SK-N-SH treated with all-trans-retinoic acid at 6 μM for 48 hours (cell line): ENCODE results near the gene TMEM217.

Source experiments
- ATAC-seq: fragments of 200-7000 bp; cut with Tn5 transposase; 3 replicates; pipeline ENCODE4 v1.9.1; 2020; ENCODE audit warnings: mild to moderate bottlenecking, moderate library complexity
- ARNTL ChIP-seq: fragments of 450-650 bp; formaldehyde crosslinking; IDR thresholded peaks from 2 replicates; pipeline ENCODE4 v1.5.0; 2020; ENCODE audit warnings: low read depth, mild to moderate bottlenecking, moderate library complexity, borderline replicate concordance
- BACH2 ChIP-seq: fragments of 250-450 bp; sonication (Bioruptor Pico); IDR thresholded peaks from 2 replicates; pipeline ENCODE4 v1.9.0; 2021; ENCODE audit warnings: mild to moderate bottlenecking, borderline replicate concordance
- CSDC2 ChIP-seq: fragments of 250-450 bp; sonication (Bioruptor Pico); IDR thresholded peaks from 2 replicates; pipeline ENCODE4 v1.5.0; 2020; ENCODE audit warnings: mild to moderate bottlenecking, moderate library complexity
- CSRNP3 ChIP-seq: fragments of 250-450 bp; sonication (Bioruptor Pico); IDR thresholded peaks from 2 replicates; pipeline ENCODE4 v1.5.1; 2021; ENCODE audit warnings: mild to moderate bottlenecking, moderate library complexity
- ESRRG ChIP-seq: fragments of 250-450 bp; sonication (Bioruptor Pico); IDR thresholded peaks from 2 replicates; pipeline ENCODE4 v1.6.1; 2021; ENCODE audit warnings: mild to moderate bottlenecking
- GLIS3 ChIP-seq: fragments of 250-450 bp; sonication (Bioruptor Pico); IDR thresholded peaks from 2 replicates; pipeline ENCODE4 v1.5.0; 2020; ENCODE audit warnings: mild to moderate bottlenecking, moderate library complexity
- ISL1 ChIP-seq: fragments of 250-450 bp; sonication (Bioruptor Pico); IDR thresholded peaks from 2 replicates; pipeline ENCODE4 v2.1.2; 2022; ENCODE audit warnings: mild to moderate bottlenecking, moderate library complexity
- OSR1 ChIP-seq: fragments of 250-450 bp; sonication (Bioruptor Pico); IDR thresholded peaks from 2 replicates; pipeline ENCODE4 v1.8.0; 2022; ENCODE audit warnings: moderate library complexity, mild to moderate bottlenecking, inconsistent platforms
- PATZ1 ChIP-seq: fragments of 250-450 bp; sonication (Bioruptor Pico); IDR thresholded peaks from 2 replicates; pipeline ENCODE4 v1.8.0; 2020; ENCODE audit warnings: mild to moderate bottlenecking, moderate library complexity, borderline replicate concordance
- POU6F1 ChIP-seq: fragments of 250-450 bp; sonication (Bioruptor Pico); IDR thresholded peaks from 2 replicates; pipeline ENCODE4 v1.8.0; 2021; ENCODE audit warnings: low read depth, mild to moderate bottlenecking, moderate library complexity, borderline replicate concordance
- PPARA ChIP-seq: fragments of 250-450 bp; sonication (Bioruptor Pico); IDR thresholded peaks from 2 replicates; pipeline ENCODE4 v1.5.0; 2020; ENCODE audit warnings: mild to moderate bottlenecking, borderline replicate concordance
- RARB ChIP-seq: fragments of 250-450 bp; sonication (Bioruptor Pico); IDR thresholded peaks from 2 replicates; pipeline ENCODE4 v1.8.0; 2021; ENCODE audit warnings: mild to moderate bottlenecking, moderate library complexity
- SNAI2 ChIP-seq: fragments of 250-450 bp; sonication (Bioruptor Pico); IDR thresholded peaks from 2 replicates; pipeline ENCODE4 v1.5.0; 2020; ENCODE audit warnings: mild to moderate bottlenecking, moderate library complexity
- TCF4 ChIP-seq: fragments of 250-450 bp; sonication (Bioruptor Pico); IDR thresholded peaks from 2 replicates; pipeline ENCODE4 v1.8.0; 2021; ENCODE audit warnings: mild to moderate bottlenecking, moderate library complexity, borderline replicate concordance
- TOX ChIP-seq: fragments of 250-450 bp; sonication (Bioruptor Pico); IDR thresholded peaks from 2 replicates; pipeline ENCODE4 v1.8.0; 2021; ENCODE audit warnings: mild to moderate bottlenecking, moderate library complexity, borderline replicate concordance
- TSHZ2 ChIP-seq: fragments of 250-450 bp; sonication (Bioruptor Pico); IDR thresholded peaks from 2 replicates; pipeline ENCODE4 v1.5.0; 2020; ENCODE audit warnings: mild to moderate bottlenecking, moderate library complexity
- ZC3H10 ChIP-seq: fragments of 250-450 bp; sonication (Bioruptor Pico); IDR thresholded peaks from 2 replicates; pipeline ENCODE4 v1.5.1; 2021; ENCODE audit warnings: mild to moderate bottlenecking, moderate library complexity
- ZFP30 ChIP-seq: fragments of 450-650 bp; formaldehyde crosslinking; IDR thresholded peaks from 2 replicates; pipeline ENCODE4 v1.5.0; 2022; ENCODE audit warnings: mild to moderate bottlenecking, moderate library complexity
- ZNF565 ChIP-seq: fragments of 450-650 bp; formaldehyde crosslinking; conservative IDR thresholded peaks from 2 replicates; pipeline ENCODE4 v1.5.0; 2020; ENCODE audit warnings: low read depth, mild to moderate bottlenecking, moderate library complexity
- ZNF70 ChIP-seq: fragments of 450-650 bp; formaldehyde crosslinking; IDR thresholded peaks from 2 replicates; pipeline ENCODE4 v1.5.0; 2020; ENCODE audit warnings: mild to moderate bottlenecking, moderate library complexity
- ZNF8 ChIP-seq: fragments of 450-650 bp; formaldehyde crosslinking; IDR thresholded peaks from 2 replicates; pipeline ENCODE4 v1.5.0; 2020; ENCODE audit warnings: mild to moderate bottlenecking, moderate library complexity

Gene TMEM217

GRCh38 chr6:37239950-37240713, 17.8 kb downstream of the TMEM217 start (continued):
- TF ChIP-seq PATZ1 (CRISPR knock-in tag), result peak; percentile 44; the same call in 1 of the 2 replicates

DNA sequence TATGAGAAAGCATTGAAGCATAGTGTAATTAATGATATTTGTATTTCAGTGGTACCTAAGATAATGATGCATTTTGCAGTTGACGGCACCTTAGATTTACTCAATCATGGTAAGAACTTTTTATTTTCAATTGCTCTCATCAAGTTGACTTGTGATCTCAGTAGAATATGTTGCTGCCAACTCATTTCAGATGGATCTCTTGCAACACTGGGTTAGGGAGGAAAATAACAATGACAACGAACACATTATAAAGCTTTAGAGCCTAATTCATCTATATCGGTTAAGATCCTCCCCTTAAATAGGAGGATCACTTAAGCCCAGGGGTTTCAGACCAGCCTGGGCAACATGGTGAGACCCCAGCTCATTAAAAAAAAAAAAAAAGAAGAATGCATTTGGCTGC, 18.4 kb downstream of the TMEM217 start:
- TF ChIP-seq POU6F1, result no peak
- no peak for TF ChIP-seq ZNF565 (CRISPR knock-in tag)
- no peak for TF ChIP-seq CSRNP3 (CRISPR knock-in tag)
- no peak for TF ChIP-seq ZNF8 (CRISPR knock-in tag)
- TF ChIP-seq SNAI2 (CRISPR knock-in tag), result no peak
- no peak for TF ChIP-seq RARB (CRISPR knock-in tag)
- TF ChIP-seq ZFP30 (CRISPR knock-in tag), result no peak
- TF ChIP-seq ISL1 (CRISPR knock-in tag), result no peak
- TF ChIP-seq PPARA (CRISPR knock-in tag), result no peak
- TF ChIP-seq ARNTL (CRISPR knock-in tag), result no peak
- no peak for TF ChIP-seq ZC3H10
- no peak for TF ChIP-seq TCF4 (CRISPR knock-in tag)
- no peak for TF ChIP-seq OSR1
- no peak for TF ChIP-seq BACH2 (CRISPR knock-in tag)
- ATAC-seq, result no peak

DNA sequence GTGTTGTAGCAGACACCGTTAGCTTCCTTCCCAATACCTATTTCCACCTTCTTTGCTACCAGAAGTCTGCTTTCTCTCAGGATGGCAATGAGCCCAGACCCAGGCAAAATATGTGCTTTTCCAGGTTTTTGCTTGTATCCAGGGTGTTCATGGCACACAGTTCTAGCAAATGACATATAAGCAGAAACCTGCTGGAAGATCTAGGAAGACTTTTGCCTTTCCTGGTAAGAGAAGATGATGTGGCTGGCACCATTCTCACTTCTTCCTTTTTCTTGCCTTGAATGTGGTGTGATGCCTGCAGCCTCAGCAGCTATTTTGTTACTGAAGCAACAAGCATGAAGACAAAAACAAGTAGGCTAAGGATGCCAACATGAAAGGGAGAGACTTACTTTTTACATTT, 19.6 kb downstream of the TMEM217 start:
- no peak for ATAC-seq
- no peak for TF ChIP-seq PPARA (CRISPR knock-in tag)
- no peak for TF ChIP-seq ZNF70 (CRISPR knock-in tag)
- no peak for TF ChIP-seq ESRRG (CRISPR knock-in tag)
- TF ChIP-seq TOX, result no peak
- TF ChIP-seq POU6F1, result no peak
- TF ChIP-seq RARB (CRISPR knock-in tag), result no peak
- TF ChIP-seq ZFP30 (CRISPR knock-in tag), result no peak
- TF ChIP-seq ISL1 (CRISPR knock-in tag), result no peak
- TF ChIP-seq TSHZ2, result no peak
- no peak for TF ChIP-seq CSDC2 (CRISPR knock-in tag)
- no peak for TF ChIP-seq ARNTL (CRISPR knock-in tag)
- no peak for TF ChIP-seq ZNF565 (CRISPR knock-in tag)
- no peak for TF ChIP-seq TCF4 (CRISPR knock-in tag)
- TF ChIP-seq GLIS3 (CRISPR knock-in tag), result no peak
- no peak for TF ChIP-seq ZNF8 (CRISPR knock-in tag)
- no peak for TF ChIP-seq PATZ1 (CRISPR knock-in tag)
